ENCODE data around the gene KLHL29.

DNA sequence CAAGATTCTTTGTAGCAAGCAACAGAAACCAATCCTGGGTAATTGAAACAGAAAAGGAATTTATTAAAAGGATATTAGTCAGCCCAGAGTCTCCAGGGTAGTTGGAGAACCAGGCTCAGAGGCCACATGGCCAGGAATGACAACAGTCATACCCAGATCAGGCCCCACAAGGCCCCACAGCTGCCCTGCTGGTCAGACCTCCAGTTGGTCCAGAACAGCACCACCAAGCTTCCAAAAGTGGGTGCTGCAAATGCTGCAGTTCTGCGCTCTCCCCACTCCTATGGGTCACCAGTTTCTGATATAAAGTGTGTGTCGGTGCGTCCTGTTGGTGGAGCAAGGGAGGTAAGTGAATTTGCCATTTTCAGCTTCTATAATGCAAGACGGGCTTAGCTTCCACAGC, 29.9 kb downstream of the KLHL29 start:
- TF ChIP-seq, protein P1, sequence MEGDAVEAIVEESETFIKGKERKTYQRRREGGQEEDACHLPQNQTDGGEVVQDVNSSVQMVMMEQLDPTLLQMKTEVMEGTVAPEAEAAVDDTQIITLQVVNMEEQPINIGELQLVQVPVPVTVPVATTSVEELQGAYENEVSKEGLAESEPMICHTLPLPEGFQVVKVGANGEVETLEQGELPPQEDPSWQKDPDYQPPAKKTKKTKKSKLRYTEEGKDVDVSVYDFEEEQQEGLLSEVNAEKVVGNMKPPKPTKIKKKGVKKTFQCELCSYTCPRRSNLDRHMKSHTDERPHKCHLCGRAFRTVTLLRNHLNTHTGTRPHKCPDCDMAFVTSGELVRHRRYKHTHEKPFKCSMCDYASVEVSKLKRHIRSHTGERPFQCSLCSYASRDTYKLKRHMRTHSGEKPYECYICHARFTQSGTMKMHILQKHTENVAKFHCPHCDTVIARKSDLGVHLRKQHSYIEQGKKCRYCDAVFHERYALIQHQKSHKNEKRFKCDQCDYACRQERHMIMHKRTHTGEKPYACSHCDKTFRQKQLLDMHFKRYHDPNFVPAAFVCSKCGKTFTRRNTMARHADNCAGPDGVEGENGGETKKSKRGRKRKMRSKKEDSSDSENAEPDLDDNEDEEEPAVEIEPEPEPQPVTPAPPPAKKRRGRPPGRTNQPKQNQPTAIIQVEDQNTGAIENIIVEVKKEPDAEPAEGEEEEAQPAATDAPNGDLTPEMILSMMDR (IDR thresholded peaks at IDR 0.05 in 8 of 11, conservative IDR thresholded peaks at IDR 0.05 in 3 of 11) = no peak
- TF ChIP-seq POLR2A (IDR thresholded peaks at IDR 0.05) (no peak), POLR2AphosphoS5 (IDR thresholded peaks at IDR 0.05) (no peak)
